Astrocyte (in vitro differentiated cells and primary cell): ENCODE results near the gene SLC25A42. TPM values are rescaled to one million over a fixed set of nuclear protein-coding genes. Genes with fewer than 3 reads are reported as not detected.
A peak's percentile ranks its signal among the peaks of the same experiment; 100 is the strongest.

ENCODE experiments used
- DNase-seq: peaks from one replicate; pipeline ENCODE4 v3.0.0-alpha.2; 2010; ENCODE audit warnings: low read depth
- FAIRE-seq: peaks from 2 replicates; lab custom pipeline; 2011; peaks lifted over from hg19 to GRCh38; lab: Jason Lieb, UNC
- H2AFZ ChIP-seq: 2 replicates; pipeline ENCODE4 v1.6.0; 2012; ENCODE audit warnings: low read depth, low read length, inconsistent platforms
- H3K27ac ChIP-seq: 2 replicates; pipeline ENCODE4 v1.5.1; 2011; ENCODE audit warnings: low read depth, low read length, inconsistent platforms
- H3K27me3 ChIP-seq: 2 replicates; pipeline ENCODE4 v1.6.0; 2011; ENCODE audit warnings: low read length, inconsistent platforms; ENCODE audit not compliant: insufficient read depth
- H3K36me3 ChIP-seq: 2 replicates; pipeline ENCODE4 v1.5.1; 2011; ENCODE audit warnings: low read length, inconsistent platforms; ENCODE audit not compliant: insufficient read depth
- H3K4me1 ChIP-seq: 2 replicates; pipeline ENCODE4 v1.5.1; 2011; ENCODE audit warnings: low read length, inconsistent platforms; ENCODE audit not compliant: insufficient read depth
- H3K4me2 ChIP-seq: 2 replicates; pipeline ENCODE4 v1.6.0; 2012; ENCODE audit warnings: low read length, inconsistent platforms
- H3K4me3 ChIP-seq: 2 replicates; pipeline ENCODE4 v1.5.1; 2011; ENCODE audit warnings: low read depth, mild to moderate bottlenecking, low read length, inconsistent platforms; ENCODE audit not compliant: insufficient read depth
- H3K79me2 ChIP-seq: 2 replicates; pipeline ENCODE4 v1.6.0; 2012; ENCODE audit warnings: mild to moderate bottlenecking, low read length, inconsistent platforms; ENCODE audit not compliant: insufficient read depth
- H3K9ac ChIP-seq: 2 replicates; pipeline ENCODE4 v1.6.0; 2012; ENCODE audit warnings: mild to moderate bottlenecking, low read length, inconsistent platforms
- H3K9me3 ChIP-seq: 2 replicates; pipeline ENCODE4 v1.5.1; 2012; ENCODE audit warnings: low read depth, mild to moderate bottlenecking, low read length, inconsistent platforms; ENCODE audit not compliant: insufficient read depth
- H4K20me1 ChIP-seq: 2 replicates; pipeline ENCODE4 v1.6.0; 2012; ENCODE audit warnings: low read length, inconsistent platforms; ENCODE audit not compliant: insufficient read depth
- H3K27ac Mint-ChIP-seq: one replicate; pipeline ENCODE4 v1.8.0; 2021; ENCODE audit warnings: mild to moderate bottlenecking, mixed read lengths; ENCODE audit not compliant: unreplicated experiment
- H3K27me3 Mint-ChIP-seq: one replicate; pipeline ENCODE4 v1.8.0; 2021; ENCODE audit warnings: low read depth, mixed read lengths; ENCODE audit not compliant: unreplicated experiment
- H3K36me3 Mint-ChIP-seq: one replicate; pipeline ENCODE4 v1.8.0; 2021; ENCODE audit warnings: low read depth, mixed read lengths; ENCODE audit not compliant: unreplicated experiment
- H3K4me1 Mint-ChIP-seq: one replicate; pipeline ENCODE4 v1.8.0; 2021; ENCODE audit warnings: low read depth, mixed read lengths; ENCODE audit not compliant: unreplicated experiment
- H3K4me3 Mint-ChIP-seq: one replicate; pipeline ENCODE4 v1.8.0; 2021; ENCODE audit warnings: mild to moderate bottlenecking, moderate library complexity, mixed read lengths; ENCODE audit not compliant: unreplicated experiment
- H3K9me3 Mint-ChIP-seq: one replicate; pipeline ENCODE4 v1.8.0; 2021; ENCODE audit warnings: mild to moderate bottlenecking, mixed read lengths; ENCODE audit not compliant: unreplicated experiment
- CTCF ChIP-seq: IDR thresholded peaks from 2 replicates; pipeline ENCODE4 v1.5.1; 2011; ENCODE audit warnings: low read depth, mild to moderate bottlenecking, inconsistent platforms, low read length, moderate library complexity; ENCODE audit not compliant: insufficient read depth
- EZH2 ChIP-seq: IDR thresholded peaks from 2 replicates; pipeline ENCODE4 v1.6.1; 2012; ENCODE audit warnings: mild to moderate bottlenecking, low read length, inconsistent platforms; ENCODE audit not compliant: insufficient read depth
- total RNA-seq: library from RNA; stranded (reverse); gene quantifications from 2 replicates; pipeline ENCODE4 v1.2.1, GENCODE V29; 2021

SLC25A42 gene
- total RNA-seq, 1 donor from 2014 or later = 7.6 TPM

GRCh38 chr19:19145281-19145680 is 81.5 kb downstream of the SLC25A42 start:
- Histone ChIP-seq H2AFZ (peak overlapping the region; percentile 85), H3K4me3 (no peak overlapping the region), H4K20me1 (no peaks in the 10 kb centered on the region), H3K36me3 (no peaks in the 10 kb centered on the region), H3K79me2 (no peaks in the 10 kb centered on the region), H3K27me3 (no peaks in the 10 kb centered on the region), H3K9me3 (no peaks in the 10 kb centered on the region), H3K4me2 (no peak overlapping the region), H3K27ac (no peak overlapping the region), H3K9ac (no peak overlapping the region), H3K4me1 (no peaks in the 10 kb centered on the region)
- TF ChIP-seq CTCF (no peak), EZH2 (no peak)
- Mint-ChIP-seq H3K4me3 (no peak overlapping the region), H3K27ac (no peak overlapping the region), H3K27me3 (peaks cover 7% of the 10 kb centered on the region), H3K4me1 (no peaks in the 10 kb centered on the region), H3K9me3 (no peaks in the 10 kb centered on the region), H3K36me3 (peaks cover 8% of the 10 kb centered on the region)
- FAIRE-seq = no peak
- no peak for DNase-seq

DNA sequence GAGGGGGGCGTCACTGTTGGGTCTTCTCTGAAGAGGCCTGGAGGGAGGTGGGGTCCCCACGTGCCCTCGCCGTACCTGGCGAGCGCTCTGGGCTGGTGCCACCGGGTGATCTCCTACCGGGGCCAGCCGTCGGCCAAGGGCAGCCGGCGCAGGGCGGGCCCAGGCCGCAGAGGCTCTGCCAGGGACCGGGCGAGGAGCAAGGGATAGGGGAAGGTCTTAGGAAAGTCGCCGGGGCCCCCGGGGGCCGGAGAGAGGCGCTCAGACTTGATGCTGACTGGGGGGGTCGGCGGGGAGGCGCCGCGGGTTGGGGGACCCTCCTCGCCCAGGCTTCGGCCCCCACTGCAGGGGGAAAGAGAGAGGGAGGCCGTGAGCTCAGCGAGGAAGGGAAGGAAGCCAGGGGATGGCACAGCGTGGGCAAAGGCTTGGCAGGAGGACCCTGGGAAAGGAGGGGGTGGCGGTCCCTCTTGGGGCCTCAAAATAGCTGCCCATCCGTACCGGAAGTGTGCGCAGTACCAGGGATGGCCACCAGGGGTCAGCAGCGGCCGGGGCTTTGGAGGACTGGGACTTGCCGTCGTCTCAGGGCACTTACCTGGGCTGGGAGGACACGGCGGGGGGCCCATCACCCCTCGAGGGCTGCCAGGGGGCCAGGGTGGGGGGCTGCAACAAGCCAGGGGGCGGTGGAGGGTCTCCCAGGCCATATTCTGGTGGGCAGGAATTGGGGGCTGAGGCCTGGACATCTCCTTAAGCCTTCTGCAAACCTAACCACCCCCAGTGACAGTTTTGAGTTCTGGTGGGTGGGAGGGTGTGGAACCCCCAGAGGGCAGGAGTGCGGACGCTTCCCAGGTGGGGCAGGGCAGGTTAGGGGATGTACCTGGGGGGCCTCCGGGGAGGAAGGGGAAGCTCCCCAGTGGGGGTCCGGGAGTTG is 82.2 kb downstream of the SLC25A42 start:
- no peaks in the 10 kb centered on the region for H4K20me1 ChIP-seq
- no peak overlapping the region for H3K4me3 Mint-ChIP-seq
- peak overlapping the region; percentile 85 for H2AFZ ChIP-seq
- peak overlapping the region; percentile 48 for H3K9ac ChIP-seq
- no peak overlapping the region for H3K27ac ChIP-seq
- no peaks in the 10 kb centered on the region for H3K9me3 Mint-ChIP-seq
- no peaks in the 10 kb centered on the region for H3K9me3 ChIP-seq
- peaks cover 4% of the 10 kb centered on the region for H3K27me3 Mint-ChIP-seq
- no peak for FAIRE-seq
- no peaks in the 10 kb centered on the region for H3K4me1 ChIP-seq
- no peaks in the 10 kb centered on the region for H3K79me2 ChIP-seq
- H3K27me3 ChIP-seq = no peaks in the 10 kb centered on the region
- H3K4me3 ChIP-seq = no peak overlapping the region
- no peak for DNase-seq
- H3K27ac Mint-ChIP-seq = no peak overlapping the region
- TF ChIP-seq CTCF (peak; percentile 67), EZH2 (no peak)
- peaks cover 8% of the 10 kb centered on the region for H3K36me3 Mint-ChIP-seq
- no peaks in the 10 kb centered on the region for H3K36me3 ChIP-seq
- no peaks in the 10 kb centered on the region for H3K4me1 Mint-ChIP-seq
- peak overlapping the region; percentile 76 for H3K4me2 ChIP-seq

- Histone ChIP-seq H3K36me3 (no peaks in the 10 kb centered on the region), H3K79me2 (no peaks in the 10 kb centered on the region), H3K9me3 (no peaks in the 10 kb centered on the region), H2AFZ (no peak overlapping the region), H3K27ac (no peak overlapping the region), H3K4me1 (no peaks in the 10 kb centered on the region), H4K20me1 (no peaks in the 10 kb centered on the region), H3K4me3 (no peak overlapping the region), H3K4me2 (no peak overlapping the region), H3K27me3 (no peaks in the 10 kb centered on the region), H3K9ac (no peak overlapping the region)
- TF ChIP-seq CTCF (no peak), EZH2 (no peak)
- FAIRE-seq = no peak
- DNase-seq = no peak
- peaks cover 3% of the 10 kb centered on the region for H3K27me3 Mint-ChIP-seq
- H3K27ac Mint-ChIP-seq = no peak overlapping the region
- H3K9me3 Mint-ChIP-seq = no peaks in the 10 kb centered on the region
- H3K4me1 Mint-ChIP-seq = no peaks in the 10 kb centered on the region
- peaks cover 8% of the 10 kb centered on the region for H3K36me3 Mint-ChIP-seq
- H3K4me3 Mint-ChIP-seq = no peak overlapping the region
Measured at GRCh38 chr19:19146865-19147264, 83.1 kb downstream of the SLC25A42 start.
